ENCODE results near the gene ITGB2. TPM values are rescaled to one million over a fixed set of nuclear protein-coding genes. Genes with fewer than 3 reads are reported as not detected.

Gene ITGB2
- total RNA-seq, 1 experiment from 2014 or later = 1.5 TPM

GRCh38 chr21:44901391-44902074 is 19.2 kb downstream of the ITGB2 start:
- peaks cover 15% of the 10 kb centered on the region for H3K9me3 Mint-ChIP-seq
- CTCF ChIA-PET = no interaction called here
- no peaks in the 10 kb centered on the region for H3K27me3 Mint-ChIP-seq (ENCODE audit: low read depth)
- ATAC-seq = no peak
- no peak overlapping the region for H3K4me3 Mint-ChIP-seq
- no peak for DNase-seq (ENCODE audit: low spot score)
- no peak overlapping the region for H3K27ac Mint-ChIP-seq
- POLR2A ChIA-PET = no interaction called here
- TF ChIP-seq NR3C1 (CRISPR knock-in tag; conservative IDR thresholded peaks at IDR 0.05; ENCODE audit: low read depth) = no peak
- TF ChIP-seq, protein P1, sequence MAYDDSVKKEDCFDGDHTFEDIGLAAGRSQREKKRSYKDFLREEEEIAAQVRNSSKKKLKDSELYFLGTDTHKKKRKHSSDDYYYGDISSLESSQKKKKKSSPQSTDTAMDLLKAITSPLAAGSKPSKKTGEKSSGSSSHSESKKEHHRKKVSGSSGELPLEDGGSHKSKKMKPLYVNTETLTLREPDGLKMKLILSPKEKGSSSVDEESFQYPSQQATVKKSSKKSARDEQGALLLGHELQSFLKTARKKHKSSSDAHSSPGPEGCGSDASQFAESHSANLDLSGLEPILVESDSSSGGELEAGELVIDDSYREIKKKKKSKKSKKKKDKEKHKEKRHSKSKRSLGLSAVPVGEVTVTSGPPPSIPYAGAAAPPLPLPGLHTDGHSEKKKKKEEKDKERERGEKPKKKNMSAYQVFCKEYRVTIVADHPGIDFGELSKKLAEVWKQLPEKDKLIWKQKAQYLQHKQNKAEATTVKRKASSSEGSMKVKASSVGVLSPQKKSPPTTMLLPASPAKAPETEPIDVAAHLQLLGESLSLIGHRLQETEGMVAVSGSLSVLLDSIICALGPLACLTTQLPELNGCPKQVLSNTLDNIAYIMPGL (CRISPR knock-in tag; IDR thresholded peaks at IDR 0.05) = no peak
- TF ChIP-seq, protein P2, sequence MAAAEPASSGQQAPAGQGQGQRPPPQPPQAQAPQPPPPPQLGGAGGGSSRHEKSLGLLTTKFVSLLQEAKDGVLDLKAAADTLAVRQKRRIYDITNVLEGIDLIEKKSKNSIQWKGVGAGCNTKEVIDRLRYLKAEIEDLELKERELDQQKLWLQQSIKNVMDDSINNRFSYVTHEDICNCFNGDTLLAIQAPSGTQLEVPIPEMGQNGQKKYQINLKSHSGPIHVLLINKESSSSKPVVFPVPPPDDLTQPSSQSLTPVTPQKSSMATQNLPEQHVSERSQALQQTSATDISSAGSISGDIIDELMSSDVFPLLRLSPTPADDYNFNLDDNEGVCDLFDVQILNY (CRISPR knock-in tag; IDR thresholded peaks at IDR 0.05) = 0 out of 2 replicates have a peak, but pooled peaks have one; percentile 28
- H3K4me1 Mint-ChIP-seq = no peaks in the 10 kb centered on the region; the same call in 1 of the 2 replicates
- H3K36me3 Mint-ChIP-seq = no peaks in the 10 kb centered on the region; the same call in 1 of the 2 replicates

GRCh38 chr21:44900559-44901251 is 20.0 kb downstream of the ITGB2 start:
- Mint-ChIP-seq H3K36me3 (no peaks in the 10 kb centered on the region; the same call in 1 of the 2 replicates), H3K4me3 (no peak overlapping the region), H3K4me1 (no peaks in the 10 kb centered on the region), H3K27me3 (ENCODE audit: low read depth) (no peaks in the 10 kb centered on the region), H3K27ac (0 out of 2 replicates have a peak overlapping the region, but pooled peaks have one; percentile 63), H3K9me3 (peaks cover 15% of the 10 kb centered on the region)
- ATAC-seq (no peak), DNase-seq (ENCODE audit: low spot score) (peak; percentile 3)
- TF ChIP-seq ZNF416 (CRISPR knock-in tag; IDR thresholded peaks at IDR 0.05) (no peak), TEAD4 (CRISPR knock-in tag; IDR thresholded peaks at IDR 0.05) (no peak), CREB1 (CRISPR knock-in tag; IDR thresholded peaks at IDR 0.05) (no peak), ELF4 (CRISPR knock-in tag; IDR thresholded peaks at IDR 0.05; ENCODE audit: low read depth) (no peak), SMAD4 (CRISPR knock-in tag; IDR thresholded peaks at IDR 0.05) (no peak), SP1 (CRISPR knock-in tag; conservative IDR thresholded peaks at IDR 0.05) (no peak), TEAD1 (CRISPR knock-in tag; IDR thresholded peaks at IDR 0.05) (no peak), RELA (CRISPR knock-in tag; IDR thresholded peaks at IDR 0.05; ENCODE audit: borderline replicate concordance) (no peak), IRF2 (CRISPR knock-in tag; IDR thresholded peaks at IDR 0.05; ENCODE audit: borderline replicate concordance, low read depth) (no peak), NFE2L1 (CRISPR knock-in tag; IDR thresholded peaks at IDR 0.05) (no peak), ZNF396 (CRISPR knock-in tag; IDR thresholded peaks at IDR 0.05; ENCODE audit: borderline replicate concordance) (no peak), SMAD3 (CRISPR knock-in tag; IDR thresholded peaks at IDR 0.05; ENCODE audit: borderline replicate concordance) (no peak), SOX15 (CRISPR knock-in tag; IDR thresholded peaks at IDR 0.05) (no peak)
- TF ChIP-seq, protein P3, sequence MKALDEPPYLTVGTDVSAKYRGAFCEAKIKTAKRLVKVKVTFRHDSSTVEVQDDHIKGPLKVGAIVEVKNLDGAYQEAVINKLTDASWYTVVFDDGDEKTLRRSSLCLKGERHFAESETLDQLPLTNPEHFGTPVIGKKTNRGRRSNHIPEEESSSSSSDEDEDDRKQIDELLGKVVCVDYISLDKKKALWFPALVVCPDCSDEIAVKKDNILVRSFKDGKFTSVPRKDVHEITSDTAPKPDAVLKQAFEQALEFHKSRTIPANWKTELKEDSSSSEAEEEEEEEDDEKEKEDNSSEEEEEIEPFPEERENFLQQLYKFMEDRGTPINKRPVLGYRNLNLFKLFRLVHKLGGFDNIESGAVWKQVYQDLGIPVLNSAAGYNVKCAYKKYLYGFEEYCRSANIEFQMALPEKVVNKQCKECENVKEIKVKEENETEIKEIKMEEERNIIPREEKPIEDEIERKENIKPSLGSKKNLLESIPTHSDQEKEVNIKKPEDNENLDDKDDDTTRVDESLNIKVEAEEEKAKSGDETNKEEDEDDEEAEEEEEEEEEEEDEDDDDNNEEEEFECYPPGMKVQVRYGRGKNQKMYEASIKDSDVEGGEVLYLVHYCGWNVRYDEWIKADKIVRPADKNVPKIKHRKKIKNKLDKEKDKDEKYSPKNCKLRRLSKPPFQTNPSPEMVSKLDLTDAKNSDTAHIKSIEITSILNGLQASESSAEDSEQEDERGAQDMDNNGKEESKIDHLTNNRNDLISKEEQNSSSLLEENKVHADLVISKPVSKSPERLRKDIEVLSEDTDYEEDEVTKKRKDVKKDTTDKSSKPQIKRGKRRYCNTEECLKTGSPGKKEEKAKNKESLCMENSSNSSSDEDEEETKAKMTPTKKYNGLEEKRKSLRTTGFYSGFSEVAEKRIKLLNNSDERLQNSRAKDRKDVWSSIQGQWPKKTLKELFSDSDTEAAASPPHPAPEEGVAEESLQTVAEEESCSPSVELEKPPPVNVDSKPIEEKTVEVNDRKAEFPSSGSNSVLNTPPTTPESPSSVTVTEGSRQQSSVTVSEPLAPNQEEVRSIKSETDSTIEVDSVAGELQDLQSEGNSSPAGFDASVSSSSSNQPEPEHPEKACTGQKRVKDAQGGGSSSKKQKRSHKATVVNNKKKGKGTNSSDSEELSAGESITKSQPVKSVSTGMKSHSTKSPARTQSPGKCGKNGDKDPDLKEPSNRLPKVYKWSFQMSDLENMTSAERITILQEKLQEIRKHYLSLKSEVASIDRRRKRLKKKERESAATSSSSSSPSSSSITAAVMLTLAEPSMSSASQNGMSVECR (CRISPR knock-in tag; IDR thresholded peaks at IDR 0.05; ENCODE audit: borderline replicate concordance) = no peak
- TF ChIP-seq, protein P4, sequence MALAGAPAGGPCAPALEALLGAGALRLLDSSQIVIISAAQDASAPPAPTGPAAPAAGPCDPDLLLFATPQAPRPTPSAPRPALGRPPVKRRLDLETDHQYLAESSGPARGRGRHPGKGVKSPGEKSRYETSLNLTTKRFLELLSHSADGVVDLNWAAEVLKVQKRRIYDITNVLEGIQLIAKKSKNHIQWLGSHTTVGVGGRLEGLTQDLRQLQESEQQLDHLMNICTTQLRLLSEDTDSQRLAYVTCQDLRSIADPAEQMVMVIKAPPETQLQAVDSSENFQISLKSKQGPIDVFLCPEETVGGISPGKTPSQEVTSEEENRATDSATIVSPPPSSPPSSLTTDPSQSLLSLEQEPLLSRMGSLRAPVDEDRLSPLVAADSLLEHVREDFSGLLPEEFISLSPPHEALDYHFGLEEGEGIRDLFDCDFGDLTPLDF (CRISPR knock-in tag; IDR thresholded peaks at IDR 0.05) = no peak
- POLR2A ChIA-PET = no interaction called here
- CTCF ChIA-PET = no interaction called here
